ENCODE data around the gene KIF3A.

The KIF3A gene

DNA sequence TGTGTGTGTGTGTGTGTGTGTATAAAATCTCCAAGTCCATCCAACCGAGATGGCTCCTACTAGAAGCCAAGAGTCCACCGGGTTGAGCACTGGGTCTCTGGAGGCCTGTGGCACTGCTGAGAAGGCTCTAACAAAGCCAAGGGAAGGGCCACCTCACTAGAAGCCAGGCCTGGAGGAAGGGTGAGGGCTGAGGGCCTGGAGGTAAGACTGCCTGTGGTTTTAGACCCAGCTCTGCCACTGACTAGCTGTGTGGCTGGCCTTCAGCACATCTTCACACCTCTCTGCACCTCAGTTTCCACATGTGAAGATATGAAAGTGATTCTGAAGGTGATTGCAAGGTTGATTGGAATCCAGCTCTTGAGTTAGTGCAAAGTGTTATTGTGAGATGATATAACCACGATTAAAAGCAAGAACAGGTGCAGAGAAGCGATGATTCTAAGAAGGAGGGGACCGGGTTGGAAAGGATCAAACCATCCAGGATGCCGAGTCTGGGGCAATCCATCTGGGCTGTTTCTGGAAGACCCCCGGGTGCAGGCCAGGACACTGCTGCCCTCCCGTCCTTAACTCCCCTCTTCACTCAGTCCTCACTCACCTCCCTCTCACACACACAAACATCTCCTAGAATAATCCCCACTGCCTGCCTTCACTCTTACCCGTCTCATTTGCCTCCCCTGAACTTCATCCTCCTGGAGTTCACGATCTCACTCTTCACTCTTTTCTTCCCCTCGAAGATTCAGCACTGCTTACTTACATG is 61.2 kb downstream of the KIF3A start:
- DNase-seq = no peak

DNA sequence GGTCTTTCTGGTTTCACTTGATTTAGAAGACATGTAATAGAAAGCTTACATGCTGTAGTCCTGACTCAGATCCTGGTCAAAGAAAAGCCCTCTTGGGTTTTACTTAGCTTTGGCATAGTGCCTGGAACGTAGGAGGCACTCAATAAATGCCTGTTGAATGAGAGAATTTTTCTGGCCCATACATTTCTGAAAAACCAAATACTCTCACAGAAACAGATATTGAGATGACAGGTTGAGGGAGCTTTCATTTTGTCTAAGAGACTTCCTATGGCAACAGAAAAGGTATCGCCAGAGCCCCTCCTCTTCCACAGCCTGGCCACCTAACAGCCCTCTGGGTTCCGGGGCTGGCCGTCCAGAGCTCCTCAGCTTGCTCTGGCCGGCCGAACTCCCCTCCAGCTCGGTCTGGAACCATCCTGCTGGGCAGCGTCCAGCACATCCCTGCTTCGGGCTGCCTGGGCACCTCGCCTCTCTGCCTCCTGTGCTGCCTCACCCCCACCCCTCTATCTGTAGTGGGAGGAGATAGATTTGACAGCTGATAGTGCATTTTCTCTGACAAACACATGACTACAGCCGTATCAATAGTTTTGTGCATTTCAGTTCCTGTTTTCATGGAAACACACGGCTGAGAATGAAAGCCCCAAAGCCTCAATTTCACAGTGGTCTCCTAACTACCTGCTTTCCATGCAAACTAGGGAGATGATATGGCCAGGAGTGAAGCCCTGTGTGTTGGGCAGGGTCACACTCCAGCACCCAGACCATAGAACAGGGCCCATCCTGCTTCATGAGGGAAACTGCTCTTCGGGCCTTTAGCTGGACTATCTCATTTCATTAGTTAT is 62.5 kb downstream of the KIF3A start:
- DNase-seq = peak in 1 of 2 experiments; percentile 11

- no peak for DNase-seq
Observed at GRCh38 chr5:132673939-132674630, 63.3 kb downstream of the KIF3A start, which contains the start of gene IL4. Gene IL4 (plus strand): TSS chr5:132673989. CDS start chr5:132674051, 62 bp downstream.

GRCh38 chr5:132673488-132673887 is 63.9 kb downstream of the KIF3A start:
- no peak for DNase-seq

- DNase-seq = no peak
Observed at GRCh38 chr5:132671000-132671399, 66.3 kb downstream of the KIF3A start.

DNA sequence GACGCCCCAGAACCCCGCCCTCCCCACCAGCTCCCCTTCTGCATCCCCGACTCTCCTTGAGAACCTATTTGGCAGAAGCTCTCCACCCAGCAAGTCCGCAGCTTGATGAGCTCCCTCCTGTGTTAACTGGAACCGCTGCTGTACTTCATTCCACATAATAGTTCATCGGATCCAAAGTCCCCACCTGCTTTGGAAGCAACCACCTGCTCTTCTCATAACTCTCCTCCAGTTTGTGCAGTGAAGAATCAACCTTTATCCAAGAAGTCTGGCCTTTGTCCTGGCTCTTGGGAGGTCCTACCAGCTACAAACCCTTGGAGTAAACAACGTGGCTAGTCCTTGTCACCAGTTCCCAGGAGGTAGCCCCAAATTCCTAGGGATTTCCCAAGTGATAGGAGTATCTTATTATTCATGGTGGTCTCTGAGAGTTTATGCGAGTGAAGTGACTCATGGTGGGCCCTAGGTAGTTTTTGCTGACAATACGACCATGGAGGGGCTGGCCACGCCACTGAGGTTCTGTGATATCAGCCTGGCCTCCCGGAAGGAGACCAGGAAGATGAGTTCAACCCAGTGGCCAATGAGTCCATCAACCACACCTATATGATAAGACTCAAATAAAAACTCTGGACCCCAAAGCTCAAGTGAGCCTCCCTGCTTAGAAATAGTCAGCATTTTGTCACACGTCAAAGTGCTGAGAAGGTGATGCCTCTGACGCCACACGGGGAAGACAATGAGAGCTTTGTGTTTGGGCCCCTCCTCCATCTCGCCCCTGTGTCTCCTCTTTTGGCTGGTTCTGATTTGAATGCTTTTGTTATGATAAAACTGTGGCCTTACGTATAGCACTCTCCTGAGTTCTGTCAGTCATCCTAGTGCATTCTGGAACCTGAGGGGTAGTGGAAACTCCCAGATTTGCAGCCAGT is 67.1 kb downstream of the KIF3A start:
- DNase-seq = no peak

DNA sequence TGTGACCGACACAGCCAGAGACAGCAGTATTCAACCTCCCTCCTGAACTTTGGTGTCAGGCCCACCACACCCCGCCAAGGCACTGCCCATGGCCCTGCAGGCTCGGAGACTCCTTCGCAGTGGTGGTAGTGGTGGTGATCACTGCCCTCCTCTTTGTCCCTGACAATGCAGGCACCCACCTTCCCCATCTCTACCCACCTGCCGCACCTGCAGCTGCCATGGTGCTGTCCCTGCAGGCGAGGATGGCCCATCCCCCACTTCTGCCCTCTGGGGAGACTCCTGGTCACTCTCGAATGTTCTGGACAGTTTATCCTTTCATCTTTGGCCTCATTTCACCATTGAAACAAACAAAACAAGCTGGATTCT is 67.9 kb downstream of the KIF3A start:
- DNase-seq = no peak

DNA sequence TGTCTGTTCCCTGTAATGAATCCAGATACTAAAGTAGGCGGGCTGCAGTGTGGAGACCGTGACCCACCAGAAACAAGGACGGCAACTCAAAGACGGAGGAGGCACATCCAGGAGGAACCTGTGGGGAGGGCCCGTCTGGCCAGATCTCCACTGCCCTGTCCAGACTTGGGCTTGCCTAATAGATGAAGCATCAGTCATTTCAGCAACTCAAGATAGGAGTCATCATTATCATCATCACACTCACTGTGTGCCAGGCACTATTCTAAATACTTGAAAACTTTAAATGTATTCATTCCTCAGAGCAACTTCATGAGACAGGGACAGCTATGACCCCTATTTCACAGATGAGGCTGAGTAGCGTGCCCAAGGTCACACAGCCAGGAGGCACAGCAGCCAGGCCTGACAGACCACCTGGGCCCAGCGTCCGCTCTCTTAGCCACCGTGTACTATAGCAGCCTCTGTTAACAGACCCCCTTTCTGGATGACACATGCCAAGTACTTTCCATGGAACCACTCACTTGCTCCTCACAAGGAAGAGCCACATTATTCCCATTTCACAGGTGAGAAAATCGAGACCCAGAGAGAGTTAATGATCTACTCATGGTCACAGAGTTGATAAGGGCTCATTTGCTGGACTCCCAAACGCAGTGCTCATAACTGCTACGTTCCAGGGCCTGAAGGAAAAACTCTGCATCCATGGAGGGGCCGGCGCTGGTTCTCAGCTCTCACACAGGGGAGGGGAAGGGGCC is 68.5 kb downstream of the KIF3A start:
- no peak for DNase-seq

DNA sequence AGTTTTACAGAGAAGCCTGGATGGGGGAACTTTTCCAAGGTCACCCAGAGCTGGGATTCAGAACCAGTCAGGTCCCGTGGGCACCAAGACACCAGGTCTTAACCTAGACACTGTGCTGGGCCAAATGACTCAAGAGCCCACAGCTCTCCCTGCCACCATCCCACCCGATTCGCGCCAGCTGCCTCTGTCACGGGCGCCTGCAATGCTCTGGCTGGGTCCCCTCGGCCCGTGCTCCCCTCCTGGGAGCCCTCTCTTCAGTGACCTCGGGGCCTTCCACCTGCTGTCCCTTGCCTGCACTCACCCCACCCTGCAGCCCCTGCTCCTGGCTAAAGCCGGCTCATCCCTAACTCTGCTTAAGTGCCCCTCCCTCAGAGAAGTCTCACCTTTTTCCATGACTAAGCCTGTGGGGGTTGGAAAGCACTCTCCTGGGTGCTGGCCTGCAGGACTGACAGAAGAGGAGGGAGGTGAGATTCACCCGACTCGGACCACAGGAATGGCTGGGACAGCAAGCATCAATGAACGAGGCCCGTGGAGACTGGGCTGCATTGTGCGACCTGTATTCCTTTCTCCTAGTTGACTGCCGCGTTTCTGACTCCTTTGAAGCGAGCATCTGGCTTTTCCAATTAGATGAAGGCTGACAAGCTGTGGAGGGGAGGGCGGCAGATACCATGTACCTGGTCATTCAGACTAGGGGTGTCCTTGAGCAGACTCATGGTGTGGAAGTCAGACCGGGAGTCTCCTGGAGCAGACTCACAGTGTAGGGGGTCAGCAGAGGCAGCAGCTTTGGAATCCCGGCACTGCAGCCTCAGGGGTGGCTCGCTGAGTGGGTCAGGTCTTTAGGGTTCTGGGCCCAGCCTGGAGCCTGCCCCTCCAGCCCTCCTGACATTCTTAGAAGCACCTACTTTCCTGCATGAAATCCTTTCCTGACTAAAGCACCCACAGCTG is 69.3 kb downstream of the KIF3A start:
- DNase-seq = no peak

DNA sequence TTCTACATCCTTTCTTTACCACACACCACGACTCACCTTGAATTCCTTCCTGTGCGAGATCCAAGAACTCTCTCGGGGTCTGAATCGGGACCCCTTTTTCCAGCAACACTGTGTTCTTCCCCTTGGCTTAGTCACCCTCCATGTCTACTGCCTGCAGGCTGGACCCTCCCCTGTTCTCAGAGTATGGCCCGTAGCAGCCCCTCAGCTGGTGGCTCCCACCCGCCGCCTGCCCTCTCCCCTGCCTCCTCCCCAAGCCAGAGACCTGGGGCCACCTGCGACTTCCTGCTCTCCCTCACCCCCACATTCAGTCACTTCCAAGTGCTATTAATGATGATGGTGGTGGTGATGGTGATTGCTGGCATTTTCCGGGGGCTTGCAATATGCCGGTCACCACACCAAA is 70.0 kb downstream of the KIF3A start:
- DNase-seq = no peak

DNA sequence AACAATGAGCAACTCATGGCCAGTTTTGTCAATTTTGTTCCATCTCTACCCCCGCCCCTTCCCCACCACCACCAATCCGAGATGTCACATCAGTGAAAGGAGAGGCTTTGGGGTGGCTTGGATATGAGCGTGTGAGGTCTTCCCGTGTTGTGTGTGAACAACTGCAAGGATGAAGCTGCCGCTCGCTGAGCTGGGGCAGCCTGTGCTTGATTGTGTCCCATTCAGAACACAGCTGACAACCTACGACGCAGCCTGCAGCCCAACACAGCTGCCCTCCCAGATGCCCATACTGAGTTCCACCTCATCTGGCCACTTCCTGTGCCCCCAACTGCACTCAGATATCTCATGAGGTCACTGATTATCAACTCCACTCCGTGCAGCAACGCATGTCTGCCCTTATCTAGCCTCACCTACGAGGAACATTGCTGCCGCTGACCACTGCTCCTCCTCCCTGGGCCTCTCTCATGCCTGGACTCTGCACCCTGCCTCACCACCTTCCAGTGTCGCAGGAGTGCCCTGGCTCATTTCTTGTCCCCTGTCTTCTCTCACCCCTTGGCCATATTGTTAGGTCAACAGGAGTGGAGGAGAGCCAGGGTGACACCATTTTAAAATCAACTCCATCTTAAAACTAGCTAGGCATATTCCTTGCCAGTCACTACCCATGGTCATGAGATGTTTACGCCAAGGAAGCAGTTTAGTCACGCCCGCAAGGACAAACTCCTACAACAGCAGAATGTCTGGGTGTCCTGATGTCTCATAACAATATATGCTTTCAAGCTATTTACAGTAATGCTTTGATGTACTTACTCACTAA is 70.8 kb downstream of the KIF3A start:
- DNase-seq = no peak

DNA sequence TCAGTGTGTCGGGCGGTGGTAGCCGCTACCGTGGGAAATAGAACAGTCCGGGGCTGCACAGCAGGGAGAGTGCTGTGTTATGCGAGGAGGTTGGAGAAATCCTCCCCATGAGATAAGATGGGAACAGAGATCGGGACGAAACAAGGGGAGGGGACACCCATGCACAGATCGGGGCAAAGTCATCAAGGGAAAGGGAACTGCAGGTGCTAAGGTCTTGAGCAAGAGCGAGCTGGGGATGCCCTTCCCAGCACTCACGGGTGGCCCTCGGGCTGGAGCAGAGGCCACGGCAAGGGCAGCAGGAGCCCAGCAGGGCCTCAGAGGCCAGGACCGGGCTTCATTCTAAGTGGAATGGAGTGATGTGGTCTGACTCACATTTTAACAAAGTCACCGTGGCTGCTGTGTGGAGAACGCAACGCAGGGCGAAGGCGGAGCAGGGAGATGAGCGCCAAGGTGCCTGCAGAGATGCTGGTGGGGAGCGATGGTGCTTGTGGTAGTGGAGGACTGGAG is 71.7 kb downstream of the KIF3A start:
- DNase-seq = no peak

- DNase-seq = no peak
Observed at GRCh38 chr5:132664696-132665209, 72.6 kb downstream of the KIF3A start.

GRCh38 chr5:132663771-132664695 is 73.3 kb downstream of the KIF3A start:
- DNase-seq = no peak

- DNase-seq = no peak
Observed at GRCh38 chr5:132662925-132663770, 74.2 kb downstream of the KIF3A start.

GRCh38 chr5:132662004-132662401 is 75.3 kb downstream of the KIF3A start:
- DNase-seq = no peak
